ENCODE results near the gene KCNK4.
A peak's percentile ranks its signal among the peaks of the same experiment; 100 is the strongest.
"Not testable (repeated sequence)": the region's sequence is repeated elsewhere in the genome, so short reads cannot be mapped to it uniquely, and the experiment has no call there.

The KCNK4 gene

GRCh38 chr11:64306876-64307622 is 15.9 kb downstream of the KCNK4 start:
- DNase-seq (ENCODE audit: low read depth in 2 of 2), result no peak

DNA sequence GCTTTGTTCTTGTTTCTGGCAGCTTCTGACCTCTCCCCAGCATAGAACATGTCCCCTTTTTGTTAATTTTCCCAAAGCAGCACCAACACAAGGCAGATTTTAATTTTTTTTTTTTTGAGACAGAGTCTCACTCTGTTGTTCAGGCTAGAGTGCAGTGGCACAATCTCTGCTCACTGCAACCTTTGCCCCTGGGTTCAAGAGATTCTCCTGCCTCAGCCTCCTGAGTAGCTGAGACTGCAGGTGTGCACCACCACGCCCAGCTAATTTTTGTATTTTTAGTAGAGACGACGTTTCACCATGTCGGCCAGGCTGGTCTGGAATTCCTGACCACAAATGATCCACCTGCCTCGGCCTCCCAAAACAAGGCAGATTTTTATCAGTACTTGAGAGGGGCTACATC is 16.7 kb downstream of the KCNK4 start:
- DNase-seq (ENCODE audit: low read depth in 2 of 2), result not testable (repeated sequence)

- DNase-seq (ENCODE audit: low read depth in 2 of 2), result no peak
These were observed 21.8 kb downstream of the KCNK4 start for GRCh38 chr11:64312947-64313346.

GRCh38 chr11:64313491-64314145 is 22.5 kb downstream of the KCNK4 start:
- DNase-seq (ENCODE audit: low read depth in 2 of 2), result no peak

- DNase-seq (ENCODE audit: low read depth in 2 of 2), result no peak
These were observed 23.2 kb downstream of the KCNK4 start for GRCh38 chr11:64314146-64314804.

- no peak for DNase-seq (ENCODE audit: low read depth in 2 of 2)
These were observed 23.9 kb downstream of the KCNK4 start for GRCh38 chr11:64314805-64315561.

GRCh38 chr11:64315667-64316526 is 24.8 kb downstream of the KCNK4 start:
- DNase-seq (ENCODE audit: low read depth in 2 of 2), result not testable (repeated sequence)

GRCh38 chr11:64316672-64317324 is 25.7 kb downstream of the KCNK4 start:
- DNase-seq (ENCODE audit: low read depth in 2 of 2), result no peak

GRCh38 chr11:64317325-64317960 is 26.3 kb downstream of the KCNK4 start, which contains the start of gene TRMT112:
TSS of gene TRMT112 (minus strand) at chr11:64317559. CDS start at chr11:64317526, 33 bp downstream.
- peak; percentile 94 to 95 for DNase-seq (ENCODE audit: low read depth in 2 of 2)

GRCh38 chr11:64317961-64318765 is 27.1 kb downstream of the KCNK4 start, which contains the start of gene PRDX5:
TSS of gene PRDX5 (plus strand) at chr11:64318121. CDS start at chr11:64318216, 95 bp downstream.
- DNase-seq (ENCODE audit: low read depth in 2 of 2), result peak; percentile 94 to 96

GRCh38 chr11:64318766-64319761 is 28.0 kb downstream of the KCNK4 start:
- no peak for DNase-seq (ENCODE audit: low read depth in 2 of 2)

- DNase-seq (ENCODE audit: low read depth in 2 of 2), result no peak
These were observed 29.5 kb downstream of the KCNK4 start for GRCh38 chr11:64320556-64320955.

DNA sequence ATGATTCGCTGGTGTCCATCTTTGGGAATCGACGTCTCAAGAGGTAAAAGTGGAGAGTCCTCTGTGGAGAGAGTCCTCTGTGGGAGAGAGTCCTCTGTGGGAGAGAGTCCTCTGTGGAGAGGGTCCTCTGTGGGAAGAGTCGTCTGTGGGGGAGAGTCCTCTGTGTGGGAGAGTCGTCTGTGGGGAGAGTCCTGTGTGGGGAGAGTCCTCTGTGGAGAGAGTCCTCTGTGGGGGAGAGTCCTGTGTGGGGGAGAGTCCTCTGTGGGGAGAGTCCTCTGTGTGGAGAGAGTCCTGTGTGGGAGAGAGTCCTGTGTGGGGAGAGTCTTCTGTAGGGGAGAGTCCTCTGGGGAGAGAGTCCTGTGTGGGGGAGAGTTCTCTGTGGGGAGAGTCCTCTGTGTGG is 29.9 kb downstream of the KCNK4 start:
- no peak for DNase-seq (ENCODE audit: low read depth in 2 of 2)

DNA sequence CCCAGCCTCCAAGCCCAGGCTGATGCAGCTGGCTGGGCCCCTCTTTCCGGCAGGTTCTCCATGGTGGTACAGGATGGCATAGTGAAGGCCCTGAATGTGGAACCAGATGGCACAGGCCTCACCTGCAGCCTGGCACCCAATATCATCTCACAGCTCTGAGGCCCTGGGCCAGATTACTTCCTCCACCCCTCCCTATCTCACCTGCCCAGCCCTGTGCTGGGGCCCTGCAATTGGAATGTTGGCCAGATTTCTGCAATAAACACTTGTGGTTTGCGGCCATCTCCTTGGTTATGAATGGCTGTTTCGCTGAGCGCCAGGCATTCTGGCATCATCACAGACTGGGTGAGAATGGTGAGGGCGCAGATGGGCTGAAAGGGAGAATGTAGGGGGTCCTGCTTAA is 30.4 kb downstream of the KCNK4 start:
- DNase-seq (ENCODE audit: low read depth in 2 of 2), result no peak

GRCh38 chr11:64322925-64323260 is 31.8 kb downstream of the KCNK4 start:
- DNase-seq (ENCODE audit: low read depth in 2 of 2), result no peak

DNA sequence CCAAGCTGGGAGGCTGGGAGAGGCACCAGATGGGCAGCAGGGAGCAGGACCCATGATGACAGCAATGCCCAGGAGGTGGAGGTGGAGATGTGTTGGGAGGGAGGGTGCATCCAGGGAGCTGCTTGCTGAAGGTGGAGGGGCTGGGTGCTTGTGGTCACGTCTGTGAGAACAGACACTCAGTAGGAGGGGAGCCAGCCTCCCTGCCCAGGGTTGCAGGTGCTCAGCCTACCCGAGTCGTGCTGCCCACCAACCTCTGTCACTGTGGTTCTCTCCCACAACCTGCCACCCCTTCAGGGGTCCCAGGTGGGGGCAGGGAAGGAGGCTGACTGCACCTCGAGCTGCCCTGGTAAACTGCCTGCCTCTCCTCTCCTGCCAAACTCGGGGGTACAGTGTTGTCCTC is 32.3 kb downstream of the KCNK4 start:
- no peak for DNase-seq (ENCODE audit: low read depth in 2 of 2)

DNA sequence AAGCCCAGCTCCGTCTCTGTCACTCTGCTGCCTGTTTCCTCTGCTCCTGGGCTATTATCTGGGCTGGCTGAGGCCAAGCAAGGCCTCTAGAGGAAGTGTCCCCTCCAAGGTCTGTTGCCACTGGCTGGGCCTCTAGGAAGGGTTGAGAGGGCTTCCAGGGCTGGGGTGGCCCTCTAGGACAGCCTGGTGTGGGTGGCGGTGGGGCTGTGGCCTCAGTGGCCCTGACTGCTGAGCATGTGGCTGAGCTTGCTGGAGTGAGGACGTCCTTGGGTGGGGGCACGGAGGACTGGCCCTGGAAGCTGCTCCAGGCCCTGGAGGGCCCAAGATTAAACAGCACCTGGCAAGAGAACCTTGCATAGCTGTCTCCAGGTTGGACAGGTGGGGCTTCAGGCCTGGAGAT is 32.9 kb downstream of the KCNK4 start:
- not testable (repeated sequence) for DNase-seq (ENCODE audit: low read depth in 2 of 2)

Data from stimulated activated CD8-positive, alpha-beta memory T cell treated with anti-CD3 and anti-CD28 coated beads, Interleukin-15, amount 100 ng/mL, for 48 hours (primary cell).